Measurements from ENCODE around the gene ZSWIM6.

ZSWIM6 gene

DNA sequence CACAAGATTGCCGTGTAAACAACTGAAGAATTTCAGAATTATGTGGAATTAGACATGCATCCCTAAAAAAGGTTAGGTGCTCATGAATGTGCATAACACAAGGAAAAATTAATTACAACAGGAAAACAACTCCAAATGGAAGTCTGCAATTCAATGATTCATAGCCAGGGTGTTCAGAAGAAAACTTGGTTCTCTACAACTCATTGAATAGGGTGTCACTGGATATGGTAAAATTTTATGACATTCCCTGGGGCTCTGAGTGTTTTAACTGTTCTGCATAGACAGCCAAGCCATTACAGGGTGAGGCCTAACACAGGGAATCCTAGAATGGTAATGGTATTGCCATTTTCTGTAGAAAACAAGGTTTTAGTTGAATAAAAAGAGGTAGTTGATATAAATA, 24.4 kb upstream of the ZSWIM6 start:
- no peak for DNase-seq

DNA sequence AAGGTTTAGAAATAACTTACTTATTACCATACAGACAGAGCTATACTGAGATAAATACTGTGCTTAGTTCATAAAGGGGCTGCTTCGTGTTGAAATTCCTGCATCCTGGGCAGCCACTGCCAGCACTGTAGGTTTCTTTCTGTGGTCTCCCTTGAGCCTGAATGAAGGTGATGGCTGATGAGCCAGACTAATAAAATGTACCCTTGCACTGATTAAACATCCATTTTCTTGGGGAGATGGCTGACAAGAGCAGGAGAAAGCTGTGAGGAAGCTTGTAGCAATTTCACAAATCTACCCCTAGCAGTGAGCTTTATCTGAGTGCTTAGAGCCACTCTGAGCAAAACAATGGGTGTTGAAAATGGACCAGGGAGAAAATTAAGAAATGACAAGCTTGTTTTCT, 23.3 kb upstream of the ZSWIM6 start:
- DNase-seq = no peak

DNA sequence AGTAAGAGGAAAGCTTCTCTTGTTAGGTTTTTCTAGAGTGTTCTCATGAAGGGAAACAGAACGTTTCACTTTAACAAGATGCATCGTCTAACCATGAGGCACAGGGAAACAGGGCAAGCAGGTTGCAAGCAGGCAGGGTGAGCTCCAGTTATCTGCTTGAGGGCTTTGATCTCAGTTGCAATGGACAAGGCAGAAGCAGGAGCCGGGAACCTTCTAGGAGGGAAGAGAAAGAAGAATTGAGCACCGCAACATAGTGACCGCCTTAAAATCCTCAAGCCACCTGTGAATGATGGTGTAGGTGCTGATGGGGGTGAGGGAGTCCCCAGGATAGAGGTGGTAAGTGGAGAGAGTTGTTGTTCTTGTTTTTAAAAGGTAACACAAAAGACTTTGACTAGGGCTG, 22.9 kb upstream of the ZSWIM6 start:
- no peak for DNase-seq

DNA sequence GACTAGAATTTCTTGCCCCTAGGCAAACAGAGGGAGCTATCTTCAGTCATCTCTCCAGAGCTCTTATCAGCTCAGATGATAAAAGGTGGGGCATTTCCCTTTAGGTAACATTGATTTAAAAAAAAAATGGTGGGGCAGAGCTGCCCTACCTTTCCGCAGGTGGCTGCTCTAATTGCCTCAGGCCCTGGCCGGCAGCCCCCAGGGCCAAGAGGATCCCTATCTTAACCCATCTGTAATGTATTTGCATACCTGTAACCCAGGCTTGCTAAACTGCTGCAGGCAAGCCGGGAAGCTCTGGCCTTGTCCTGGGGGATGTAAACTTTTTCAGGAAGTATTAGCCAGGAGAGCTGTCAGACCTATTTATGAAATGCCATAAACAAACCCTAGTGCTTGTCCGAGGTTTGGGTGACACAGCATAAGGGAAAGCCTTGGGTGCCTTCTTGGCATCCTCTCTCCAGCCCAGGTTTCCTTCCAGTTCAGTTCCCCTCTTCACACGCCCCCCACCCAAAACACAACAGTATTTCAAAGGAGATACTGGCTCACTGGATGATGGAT, 20.9 kb upstream of the ZSWIM6 start:
- DNase-seq = no peak

DNA sequence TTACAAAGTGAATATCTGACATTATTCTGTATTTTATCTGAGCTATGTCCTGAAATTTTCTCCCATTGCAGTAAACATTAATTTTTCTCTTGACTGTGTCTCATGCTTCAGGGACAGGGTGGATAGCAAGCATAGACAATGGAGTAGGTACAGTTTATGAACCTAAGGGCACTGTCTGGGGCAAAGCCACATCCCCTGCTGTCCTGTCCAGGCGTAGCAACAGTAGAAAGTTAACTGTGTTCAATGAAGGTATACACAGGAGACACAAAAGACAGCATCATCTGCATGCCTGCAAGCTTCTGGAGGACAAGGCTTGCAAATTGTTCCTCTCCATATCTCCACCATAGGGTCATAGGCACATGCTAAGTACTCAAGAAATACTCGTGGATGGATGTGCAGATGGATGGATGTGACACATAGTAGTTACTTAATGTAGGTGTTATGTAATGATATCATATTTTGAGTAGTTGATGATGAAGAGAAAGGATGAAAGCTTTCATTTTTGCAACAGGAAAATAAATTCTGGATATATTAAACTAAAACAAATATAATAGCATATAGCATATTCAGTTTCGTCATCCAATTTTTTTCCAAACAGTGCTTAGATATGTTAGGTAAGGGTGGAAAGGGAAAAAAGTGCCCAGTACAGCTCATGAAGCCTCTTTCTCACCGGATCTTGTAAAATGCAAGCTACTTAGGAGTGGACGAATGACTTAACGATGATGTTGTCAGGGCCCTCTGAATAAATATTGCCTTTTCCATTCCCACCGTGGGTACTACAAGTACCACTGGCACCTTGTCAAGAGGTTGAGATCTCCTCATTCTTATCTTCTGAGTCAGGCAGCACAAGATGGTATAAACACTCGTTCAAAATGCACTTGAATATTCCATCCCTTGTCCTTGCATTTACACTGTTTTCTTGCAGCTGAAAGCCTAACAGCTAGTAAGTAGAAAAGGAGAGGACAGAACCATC, 19.9 kb upstream of the ZSWIM6 start:
- no peak for DNase-seq

DNA sequence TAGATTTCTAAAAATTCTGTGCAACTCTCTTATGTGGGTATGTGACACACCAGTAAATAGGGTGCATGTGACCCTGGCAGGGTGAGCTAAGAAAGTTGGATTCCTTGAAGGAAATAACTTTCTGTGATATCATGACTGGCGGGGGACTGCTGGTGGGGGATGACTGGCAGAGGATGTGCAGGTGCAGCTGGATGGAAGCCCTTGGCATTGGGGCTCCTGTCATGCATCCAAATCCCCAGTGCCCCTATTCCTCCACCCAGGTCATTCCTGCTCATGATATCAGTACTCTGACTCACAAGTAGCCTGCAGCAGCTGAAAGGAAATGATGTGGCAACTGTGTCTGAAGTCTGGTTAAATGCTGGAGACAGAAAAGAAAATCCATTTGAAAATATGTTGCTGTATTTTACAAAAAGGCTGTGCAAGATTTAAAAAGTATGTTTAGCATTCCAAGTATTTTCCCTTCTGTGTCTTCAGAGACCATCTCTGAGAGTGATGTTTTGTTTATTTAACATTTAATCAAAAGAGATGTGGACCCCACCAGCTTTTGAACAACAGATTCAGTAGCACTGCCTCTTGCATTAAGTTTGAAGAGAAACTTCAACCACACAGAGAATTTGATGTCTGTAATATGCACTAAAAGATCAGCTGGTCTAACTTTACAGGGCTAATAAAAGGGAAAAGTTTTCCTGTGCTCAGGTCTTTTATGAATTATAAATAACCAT, 17.9 kb upstream of the ZSWIM6 start:
- DNase-seq = no peak

DNA sequence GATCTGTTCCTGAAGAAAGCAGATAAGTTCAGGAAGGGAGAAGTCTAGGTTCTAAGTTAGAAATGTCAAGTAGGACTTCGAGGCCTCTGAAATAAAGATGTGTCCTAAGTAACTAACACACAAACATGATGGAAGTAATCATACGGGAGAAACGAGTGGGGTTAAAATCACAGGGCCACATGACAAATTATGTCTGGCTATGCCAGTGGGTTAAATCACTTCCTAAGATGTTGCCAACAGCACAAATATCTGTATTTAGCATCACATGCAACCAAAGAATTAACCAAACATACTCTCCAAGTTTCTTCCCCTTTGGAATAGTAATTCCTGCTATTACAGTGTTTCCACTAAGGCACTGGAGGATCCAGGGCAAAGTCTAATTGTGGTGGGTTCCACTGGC, 13.7 kb upstream of the ZSWIM6 start:
- DNase-seq = no peak

DNA sequence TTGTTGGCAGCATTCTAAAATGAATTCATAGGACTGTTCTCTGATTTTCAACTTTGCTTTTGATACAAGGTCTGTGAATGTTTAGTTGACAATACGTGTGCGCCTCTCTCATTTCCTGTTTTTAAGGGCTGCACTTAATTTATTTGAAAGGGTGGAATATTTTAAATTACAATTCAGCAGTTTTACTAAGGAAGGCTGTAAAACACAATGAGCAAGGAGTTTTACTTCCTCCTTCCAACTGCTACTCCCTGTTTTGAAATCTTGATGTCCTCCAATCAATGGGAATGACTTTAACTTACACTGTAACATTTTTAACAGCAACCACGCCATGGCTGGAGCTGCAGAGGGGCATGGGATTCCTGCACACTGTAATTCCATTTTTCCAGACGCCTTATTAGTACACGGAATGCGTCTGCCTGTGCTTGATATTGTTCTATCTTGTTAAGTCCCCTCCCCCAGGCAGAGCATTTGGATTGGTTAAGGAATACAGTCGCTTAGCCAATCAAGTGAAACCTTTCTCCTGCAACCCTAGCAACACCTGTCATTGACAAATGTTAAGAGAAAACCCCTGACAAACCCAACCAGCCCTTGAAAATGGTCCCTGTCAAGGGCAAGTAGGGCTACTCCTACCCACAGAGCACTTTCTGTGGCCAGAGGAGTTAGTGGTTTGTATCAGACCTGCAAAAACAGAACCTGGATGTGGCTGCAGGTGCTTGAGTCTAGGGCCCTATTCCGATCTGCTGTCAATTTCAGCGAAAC, 12.5 kb upstream of the ZSWIM6 start:
- DNase-seq = no peak

DNA sequence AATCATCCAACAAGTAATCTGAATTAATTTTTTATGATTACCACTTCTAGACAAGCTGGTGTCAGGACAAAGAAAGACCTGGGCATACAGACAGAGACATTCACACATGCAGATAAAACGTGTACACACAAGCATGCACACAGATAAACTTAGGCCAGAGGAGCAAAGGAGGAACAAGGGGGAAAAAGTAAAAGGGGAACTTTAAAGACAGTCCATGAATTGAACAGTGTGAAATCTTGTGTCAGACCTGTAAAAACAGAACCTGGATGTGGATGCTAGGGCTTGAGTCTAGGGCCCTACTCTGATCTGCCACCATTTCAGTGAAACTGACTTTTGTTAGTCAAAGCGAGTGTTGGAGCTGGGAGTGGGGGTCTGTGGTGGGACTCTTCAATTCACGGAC, 11.2 kb upstream of the ZSWIM6 start:
- DNase-seq = no peak

DNA sequence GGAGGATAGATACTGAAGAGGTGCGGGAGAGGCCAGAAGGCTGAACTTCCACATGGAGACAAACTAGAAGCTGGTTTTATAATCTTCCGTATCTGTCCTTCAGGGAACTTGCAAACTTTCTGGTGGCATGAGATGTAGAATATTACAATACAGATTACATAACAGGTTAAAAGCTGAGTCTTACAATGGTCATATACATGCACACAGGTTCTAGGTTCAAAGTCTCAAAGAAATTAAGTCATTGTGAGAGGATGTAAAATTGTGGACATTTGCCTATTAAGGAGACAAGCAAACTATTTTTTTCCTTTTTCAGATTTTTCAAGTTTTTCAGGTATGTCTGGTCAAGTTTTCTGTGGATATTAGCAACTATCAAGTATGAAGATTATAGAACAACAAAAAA, 10.4 kb upstream of the ZSWIM6 start:
- DNase-seq = no peak

DNA sequence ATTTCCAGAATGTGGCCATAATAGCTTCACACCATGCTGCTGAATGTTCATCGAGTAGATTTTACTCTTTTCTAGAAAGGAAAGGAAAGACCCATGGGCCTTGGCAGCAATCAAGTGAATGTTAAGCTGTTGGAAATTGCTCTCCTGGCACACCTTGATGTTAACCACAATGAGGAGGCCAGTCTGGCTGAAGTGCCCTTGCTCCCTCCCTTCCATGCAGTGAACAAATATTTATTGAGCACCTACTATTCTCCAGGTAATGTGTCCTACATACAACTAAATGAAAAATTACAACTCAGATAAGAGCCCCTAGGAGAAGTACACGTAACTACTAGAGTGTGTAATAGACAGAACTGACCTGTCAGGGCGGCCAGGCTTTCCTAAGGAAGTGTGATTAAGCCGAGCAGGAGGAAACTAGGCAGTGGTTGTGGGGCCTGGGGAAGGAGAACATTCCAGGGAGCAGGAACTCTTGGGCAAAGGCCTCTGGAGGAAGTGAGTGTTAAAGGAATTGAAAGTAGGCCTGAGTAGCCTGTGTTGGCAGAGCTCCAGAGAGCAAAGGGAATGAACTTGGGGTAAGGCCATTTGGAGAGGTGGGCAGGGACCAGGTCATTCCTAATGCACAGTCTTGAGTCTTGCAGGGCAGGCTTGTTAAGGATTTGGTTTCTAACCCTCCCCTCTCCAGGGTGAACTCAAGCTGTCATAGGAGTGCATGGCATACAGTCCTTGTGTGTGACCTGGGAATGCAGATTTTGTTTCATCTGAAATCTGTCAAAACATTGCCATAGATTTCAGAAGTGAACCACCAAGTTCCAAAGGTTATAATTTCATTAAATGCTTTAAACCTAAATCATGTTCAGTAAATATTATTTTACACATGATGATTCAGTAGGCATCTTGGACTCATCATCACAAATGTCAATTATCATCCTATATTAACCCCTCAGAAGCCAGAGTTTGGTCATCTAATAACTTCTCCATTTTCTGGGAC, 9.0 kb upstream of the ZSWIM6 start:
- no peak for DNase-seq

DNA sequence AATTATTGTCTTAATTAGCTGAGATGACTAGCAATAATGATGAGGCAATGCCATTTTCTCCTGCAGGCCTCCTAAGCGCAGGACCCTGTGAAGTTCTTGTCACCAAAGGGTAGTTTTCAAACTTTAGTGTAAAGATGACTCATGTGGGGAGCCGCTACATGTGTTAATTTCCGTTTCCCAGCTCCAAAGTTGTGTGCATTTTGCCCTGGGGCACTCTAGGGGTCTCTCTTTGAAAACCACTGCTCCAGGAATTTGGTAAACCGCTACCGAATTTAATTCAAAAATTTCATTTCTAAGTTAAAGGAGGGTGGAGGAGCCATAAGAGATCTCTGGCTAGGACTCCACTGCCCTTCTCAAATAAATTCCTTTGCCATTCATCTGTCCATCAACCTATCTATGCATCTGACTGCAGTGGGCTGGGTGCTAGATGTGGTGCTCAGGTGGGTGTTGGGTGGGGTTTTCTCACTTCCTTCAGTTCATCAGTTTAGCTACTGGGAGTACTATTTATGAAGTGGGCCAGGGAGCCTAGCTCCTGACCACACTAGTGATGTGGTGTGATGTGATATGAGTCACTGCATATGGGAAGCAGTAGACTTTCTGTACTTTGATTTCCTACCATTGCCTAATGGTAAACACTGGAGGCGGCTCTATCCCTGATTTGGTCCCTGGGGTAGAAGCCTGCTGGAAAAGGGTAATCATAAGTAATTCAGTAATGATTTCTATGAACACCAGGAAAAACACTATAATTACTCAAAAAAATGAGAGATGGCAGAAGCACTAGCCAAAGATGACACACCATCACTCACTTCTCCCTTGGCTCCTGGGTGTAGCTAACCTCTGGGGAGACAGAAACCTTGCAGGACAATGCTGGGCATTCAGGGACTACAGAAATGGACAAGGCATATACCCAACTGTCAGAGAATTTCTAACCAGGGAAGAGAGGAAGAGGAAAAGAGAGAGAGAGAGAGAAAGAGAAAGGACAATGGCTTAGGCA, 4.0 kb upstream of the ZSWIM6 start:
- no peak for DNase-seq

DNA sequence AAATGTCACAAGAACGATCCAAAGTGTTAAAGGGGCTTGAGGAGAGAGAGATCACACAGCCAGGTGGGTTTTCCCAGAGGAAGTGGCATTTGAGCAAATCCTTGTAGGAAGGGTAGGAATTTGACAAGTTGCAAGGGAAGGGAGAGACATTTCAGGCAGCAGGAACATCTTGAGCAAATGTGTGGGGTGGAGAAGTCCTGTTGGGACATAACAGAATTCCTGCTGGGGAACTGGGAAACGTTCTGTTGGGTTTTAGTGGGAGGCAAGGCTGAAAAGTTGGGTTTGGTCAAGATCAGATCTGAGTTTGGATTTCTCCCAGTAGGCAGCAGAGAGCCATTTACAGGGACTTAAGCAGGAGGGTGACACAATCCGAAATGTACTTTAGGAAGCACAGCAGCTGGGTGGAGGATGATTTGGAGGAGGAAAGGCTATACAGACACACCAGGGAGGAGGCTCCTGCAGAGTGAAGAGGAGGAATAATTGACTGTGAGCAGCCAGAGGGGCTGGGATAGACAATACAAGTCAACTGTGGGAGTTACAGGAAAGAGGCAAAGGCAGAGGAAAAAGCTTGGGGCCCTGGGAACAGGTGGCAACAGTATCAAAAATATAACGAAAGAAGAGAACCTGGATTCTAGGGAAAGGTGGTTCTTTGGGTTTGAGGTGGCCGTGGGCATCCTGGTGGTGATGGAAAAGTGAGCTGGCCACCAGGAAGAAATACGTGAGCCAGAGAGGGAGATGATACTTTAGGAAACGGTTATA, 3.1 kb upstream of the ZSWIM6 start:
- no peak for DNase-seq

DNA sequence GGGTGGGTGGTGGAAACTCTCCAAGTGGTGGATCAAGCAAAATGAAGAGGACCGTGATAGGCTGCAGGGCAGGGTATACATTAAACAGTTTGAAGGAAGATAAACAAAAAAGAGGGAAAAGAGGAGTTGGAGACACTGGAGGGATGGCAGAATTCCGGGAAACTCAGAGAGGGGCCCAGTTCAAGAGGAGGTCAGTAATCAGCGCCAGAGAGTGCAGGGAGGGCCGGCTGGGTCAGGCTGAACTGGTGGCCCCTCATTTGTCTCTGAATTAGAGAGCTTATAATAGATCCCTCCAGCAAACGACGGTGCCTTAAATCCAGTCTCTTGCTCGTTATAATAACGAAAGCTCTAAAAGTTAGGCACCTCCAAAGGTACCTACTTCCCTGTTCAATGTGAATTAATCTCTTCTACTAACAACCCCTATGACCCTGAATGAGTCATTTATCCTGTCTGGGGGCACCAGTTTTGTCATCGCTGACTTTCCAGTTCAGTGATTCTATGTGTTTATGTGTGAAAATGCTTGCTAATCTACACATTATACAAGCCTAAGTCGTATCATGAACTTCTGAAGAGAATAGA, 2.4 kb upstream of the ZSWIM6 start:
- no peak for DNase-seq

DNA sequence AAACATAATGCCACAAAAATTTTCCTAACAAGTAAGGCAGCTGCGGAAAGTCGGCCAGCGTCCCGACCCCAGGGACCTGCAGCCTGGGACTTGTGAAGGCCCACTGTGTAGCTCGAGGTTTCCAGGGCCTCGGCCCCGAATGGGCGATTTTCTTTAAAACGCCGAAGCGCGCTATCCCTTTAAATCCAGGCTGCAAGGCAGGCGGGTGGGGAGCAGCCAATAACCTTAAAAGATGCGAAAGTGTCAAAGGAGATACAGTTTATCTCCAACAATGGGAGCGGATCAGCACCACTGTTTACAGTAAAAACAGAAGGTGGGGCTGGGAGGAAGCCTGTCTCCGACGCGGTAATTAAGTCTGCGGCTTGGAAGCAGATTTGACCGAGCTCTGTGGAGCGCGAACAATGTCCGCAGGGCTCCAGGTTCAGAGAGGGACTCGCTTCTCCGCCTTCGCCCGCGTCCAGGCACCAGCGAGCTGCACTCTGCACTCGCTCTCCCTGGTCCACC, 1.7 kb upstream of the ZSWIM6 start:
- DNase-seq = peak; percentile 21

DNA sequence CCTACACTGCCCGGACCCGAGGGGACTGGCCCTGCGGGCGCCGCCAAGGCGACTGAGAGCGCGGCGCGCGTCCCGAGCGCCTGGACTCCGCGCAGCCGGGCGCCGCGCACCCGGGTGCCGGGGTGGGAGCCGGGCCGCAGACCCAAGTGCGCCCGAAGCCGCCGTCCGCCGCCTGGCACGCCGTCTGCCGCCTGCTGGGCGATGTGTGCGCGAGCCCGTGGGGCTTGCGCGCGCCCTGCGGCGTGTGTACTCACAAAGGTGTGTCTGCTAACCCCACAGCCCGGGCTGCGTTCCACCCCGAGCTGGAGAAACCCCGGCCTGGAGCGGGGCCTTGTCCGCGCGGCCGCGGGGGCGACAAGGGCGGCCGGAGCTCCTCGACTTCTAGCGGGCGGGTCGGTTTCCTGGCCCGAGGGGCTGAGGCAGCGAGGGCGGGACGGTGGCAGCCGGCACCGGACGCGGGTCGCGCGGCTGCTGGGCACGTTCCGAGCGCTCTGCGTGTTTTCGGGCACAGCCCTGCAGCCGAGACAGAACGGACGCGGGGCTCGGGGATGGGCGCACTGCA, 1.1 kb upstream of the ZSWIM6 start:
- DNase-seq = peak; percentile 45

DNA sequence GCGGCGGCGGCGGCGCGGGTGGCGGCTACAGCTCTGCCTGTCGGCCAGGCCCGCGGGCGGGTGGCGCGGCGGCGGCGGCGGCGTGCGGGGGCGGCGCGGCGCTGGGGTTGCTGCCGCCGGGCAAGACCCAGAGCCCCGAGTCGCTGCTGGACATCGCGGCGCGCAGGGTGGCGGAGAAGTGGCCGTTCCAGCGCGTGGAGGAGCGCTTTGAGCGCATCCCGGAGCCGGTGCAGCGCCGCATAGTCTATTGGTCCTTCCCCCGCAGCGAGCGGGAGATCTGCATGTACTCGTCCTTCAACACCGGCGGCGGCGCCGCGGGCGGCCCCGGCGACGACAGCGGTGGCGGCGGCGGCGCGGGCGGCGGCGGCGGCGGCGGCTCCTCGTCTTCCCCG, 296 bp downstream of the ZSWIM6 start:
- DNase-seq = no peak

DNA sequence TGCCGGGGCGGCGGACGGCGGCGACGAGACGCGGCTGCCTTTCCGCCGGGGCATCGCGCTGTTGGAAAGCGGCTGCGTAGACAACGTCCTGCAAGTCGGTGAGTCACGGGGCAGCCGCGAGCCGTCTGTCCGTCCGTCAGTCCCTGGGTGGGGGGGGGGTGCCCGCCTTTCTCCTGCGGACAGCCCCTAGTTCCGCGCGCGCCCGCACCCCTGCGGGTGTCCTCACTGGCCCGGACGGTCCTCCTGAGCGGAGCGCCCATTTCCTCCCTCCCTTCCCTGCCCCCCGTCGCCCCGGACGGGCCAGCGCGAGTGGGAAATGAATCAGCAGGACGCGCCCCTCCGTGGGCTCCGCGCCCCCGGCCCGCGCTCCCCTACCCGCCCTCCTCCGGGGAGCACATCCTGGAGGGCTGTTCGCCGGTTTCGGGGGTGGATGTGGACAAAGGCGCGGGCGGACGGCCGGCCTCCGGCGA, 828 bp downstream of the ZSWIM6 start:
- no peak for DNase-seq
